Measurements from ENCODE around the gene ADAR. TPM values are rescaled to one million over a fixed set of nuclear protein-coding genes. Genes with fewer than 3 reads are reported as not detected.

Gene ADAR
- total RNA-seq, 2 donors from 2014 or later, result 115 to 125 TPM

DNA sequence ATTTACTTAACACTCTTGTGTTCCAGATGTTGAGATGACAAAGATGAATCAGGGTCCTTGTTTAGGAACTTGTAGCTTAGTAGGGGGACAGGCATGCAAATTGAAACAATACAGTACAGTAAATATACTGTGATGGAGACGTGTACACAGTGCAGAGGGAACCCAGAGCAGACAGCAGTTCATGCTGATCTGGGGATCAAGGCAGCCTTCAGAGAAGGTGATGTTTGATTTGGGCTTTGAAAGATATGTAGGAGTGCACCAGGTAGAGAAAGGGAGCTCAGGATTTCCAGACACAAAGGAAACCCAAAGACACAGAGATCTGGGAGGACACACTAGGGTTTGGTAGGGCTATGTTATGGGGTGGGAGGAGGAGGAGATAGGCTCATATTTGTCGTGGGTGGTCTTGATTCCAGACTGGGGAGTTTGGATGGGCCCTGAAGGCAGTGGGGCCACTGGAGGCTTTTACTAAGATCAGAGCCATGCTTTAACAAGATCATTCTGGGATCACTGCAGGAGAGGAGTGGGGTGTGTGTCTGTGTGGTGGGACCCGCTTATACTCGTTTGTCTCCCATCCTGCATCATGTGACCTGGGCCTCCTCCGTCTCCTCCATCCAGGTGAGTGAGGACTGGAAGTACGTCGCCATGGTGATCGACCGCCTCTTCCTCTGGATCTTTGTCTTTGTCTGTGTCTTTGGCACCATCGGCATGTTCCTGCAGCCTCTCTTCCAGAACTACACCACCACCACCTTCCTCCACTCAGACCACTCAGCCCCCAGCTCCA is 32.6 kb downstream of the ADAR start:
- no peaks in the 10 kb centered on the region for H3K27me3 ChIP-seq
- no peak overlapping the region for H3K9ac ChIP-seq (ENCODE audit: low read depth in 2 of 2, low read length in 2 of 2)
- intact Hi-C loops (cut with DNase I), result no loop called here
- H3K4me1 ChIP-seq, result no peaks in the 10 kb centered on the region
- H3K9me3 ChIP-seq, result no peaks in the 10 kb centered on the region
- H3K36me3 ChIP-seq, result no peaks in the 10 kb centered on the region
- no peak overlapping the region for H3K27ac ChIP-seq
- TF ChIP-seq CTCF (IDR thresholded peaks at IDR 0.05), result no peak
- H3K4me3 ChIP-seq, result no peak overlapping the region
- DNase-seq, result no peak

DNA sequence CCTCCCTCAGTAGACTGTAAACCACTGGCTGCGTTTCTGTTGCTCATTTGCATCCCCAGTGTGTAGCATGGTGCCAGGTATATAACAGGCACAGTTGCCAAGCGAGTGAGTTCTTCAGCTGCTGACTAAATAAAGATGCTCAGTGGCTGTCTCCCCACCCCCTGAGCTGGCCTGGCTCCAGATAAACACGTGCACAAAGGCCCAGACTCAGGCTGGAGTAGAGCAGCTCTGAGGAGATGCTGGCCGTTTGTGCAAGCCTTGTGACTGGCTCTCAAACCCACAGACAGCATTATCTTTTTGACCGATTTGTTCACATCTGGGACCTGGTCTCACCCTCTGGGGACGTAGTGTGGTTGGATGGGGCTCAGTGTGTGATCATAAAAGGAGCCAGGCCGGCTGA is 33.3 kb downstream of the ADAR start:
- Histone ChIP-seq H3K9ac (ENCODE audit: low read depth in 2 of 2, low read length in 2 of 2) (no peak overlapping the region), H3K4me3 (no peak overlapping the region), H3K36me3 (no peaks in the 10 kb centered on the region), H3K4me1 (no peaks in the 10 kb centered on the region), H3K9me3 (no peaks in the 10 kb centered on the region), H3K27ac (no peak overlapping the region), H3K27me3 (no peaks in the 10 kb centered on the region)
- intact Hi-C loops (cut with DNase I), result no loop called here
- no peak for TF ChIP-seq CTCF (IDR thresholded peaks at IDR 0.05)
- no peak for DNase-seq

- no peak for DNase-seq
- Histone ChIP-seq H3K27me3 (no peaks in the 10 kb centered on the region), H3K36me3 (no peaks in the 10 kb centered on the region), H3K9me3 (no peaks in the 10 kb centered on the region), H3K4me1 (peaks cover under 1% of the 10 kb centered on the region), H3K27ac (no peak overlapping the region), H3K4me3 (no peak overlapping the region), H3K9ac (ENCODE audit: low read depth in 2 of 2, low read length in 2 of 2) (no peak overlapping the region)
- TF ChIP-seq CTCF (IDR thresholded peaks at IDR 0.05), result no peak
- intact Hi-C loops (cut with DNase I), result no loop called here
These were observed 34.8 kb downstream of the ADAR start for GRCh38 chr1:154573168-154573510.

DNA sequence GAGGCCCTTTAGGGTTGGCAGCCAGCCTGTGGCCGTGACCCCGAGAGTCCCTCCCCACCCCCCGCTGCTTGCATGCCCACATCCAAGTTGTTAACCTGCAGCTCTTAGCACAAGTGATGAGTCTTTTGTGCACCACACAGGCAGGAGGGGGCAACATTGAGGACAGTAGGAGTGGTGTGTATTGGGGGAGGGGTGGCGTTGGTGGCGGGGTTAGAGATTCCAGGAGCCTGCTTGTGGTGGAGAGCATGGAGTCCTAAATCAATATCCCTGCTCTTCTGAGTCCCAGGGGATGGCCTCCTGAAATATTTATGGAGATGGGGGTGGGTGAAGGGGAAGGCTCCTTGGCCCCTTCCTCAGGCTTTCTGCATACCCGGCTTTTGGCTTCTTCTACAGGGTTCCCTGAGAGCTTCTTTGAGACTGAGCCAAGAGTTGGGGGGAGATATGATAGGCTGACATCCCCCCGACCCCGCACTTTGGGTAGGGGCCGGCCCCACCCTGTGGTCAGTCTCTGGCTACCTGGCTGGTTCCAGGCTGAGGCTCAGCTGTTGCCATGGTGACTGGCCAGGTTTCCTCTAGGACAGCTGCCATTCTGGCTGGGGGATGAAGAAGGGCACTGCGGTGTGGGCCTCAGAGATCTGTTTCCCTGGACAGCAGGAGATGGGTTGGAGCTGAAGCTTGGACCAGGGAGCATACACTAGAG is 35.4 kb downstream of the ADAR start:
- TF ChIP-seq CTCF (IDR thresholded peaks at IDR 0.05), result no peak
- intact Hi-C loops (cut with DNase I), result no loop called here
- H3K36me3 ChIP-seq, result no peaks in the 10 kb centered on the region

GRCh38 chr1:154571964-154572288 is 36.1 kb downstream of the ADAR start:
- H3K27ac ChIP-seq, result no peak overlapping the region
- peaks cover 3% of the 10 kb centered on the region for H3K4me1 ChIP-seq
- no peak overlapping the region for H3K4me3 ChIP-seq
- H3K36me3 ChIP-seq, result no peaks in the 10 kb centered on the region
- DNase-seq, result no peak
- intact Hi-C loops (cut with DNase I), result no loop called here
- no peak overlapping the region for H3K9ac ChIP-seq (ENCODE audit: low read depth in 2 of 2, low read length in 2 of 2)
- TF ChIP-seq CTCF (IDR thresholded peaks at IDR 0.05), result no peak
- no peaks in the 10 kb centered on the region for H3K9me3 ChIP-seq
- peaks cover 8% of the 10 kb centered on the region for H3K27me3 ChIP-seq

More for the DNA sequence above, 35.4 kb downstream of the ADAR start:
- H3K27ac ChIP-seq, result no peak overlapping the region
- H3K9me3 ChIP-seq, result no peaks in the 10 kb centered on the region
- DNase-seq, result no peak
- H3K27me3 ChIP-seq, result peaks cover under 1% of the 10 kb centered on the region
- no peak overlapping the region for H3K4me3 ChIP-seq
- H3K4me1 ChIP-seq, result peaks cover 3% of the 10 kb centered on the region
- no peak overlapping the region for H3K9ac ChIP-seq (ENCODE audit: low read depth in 2 of 2, low read length in 2 of 2)
